ENCODE measurements around the gene RERGL.
"Not testable (repeated sequence)": the region's sequence is repeated elsewhere in the genome, so short reads cannot be mapped to it uniquely, and the experiment has no call there.

The RERGL gene, protein sequence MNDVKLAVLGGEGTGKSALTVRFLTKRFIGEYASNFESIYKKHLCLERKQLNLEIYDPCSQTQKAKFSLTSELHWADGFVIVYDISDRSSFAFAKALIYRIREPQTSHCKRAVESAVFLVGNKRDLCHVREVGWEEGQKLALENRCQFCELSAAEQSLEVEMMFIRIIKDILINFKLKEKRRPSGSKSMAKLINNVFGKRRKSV

GRCh38 chr12:18090093-18090492 is at the start of gene RERGL:
RERGL (minus strand) TSS chr12:18090193; CDS start chr12:18090140, 53 bp downstream.
- no peak for DNase-seq

DNA sequence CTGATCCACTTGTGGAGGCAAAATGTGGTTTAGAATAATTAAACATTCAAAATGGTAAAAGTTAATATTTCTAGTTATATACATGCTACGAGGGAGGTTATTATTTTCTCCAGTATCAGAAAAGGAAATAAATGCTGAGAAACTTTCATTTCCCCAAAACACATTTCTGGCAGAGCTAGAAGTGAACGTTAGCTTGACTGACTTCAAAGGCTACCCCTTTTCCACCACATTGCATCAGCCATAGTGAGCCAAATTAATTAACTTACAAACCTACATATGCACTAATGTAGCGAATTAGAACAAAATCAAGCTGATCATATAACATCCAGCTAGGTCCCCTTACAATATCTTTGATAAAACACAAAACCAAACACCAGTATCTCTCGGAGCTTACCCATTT is 49.3 kb upstream of the RERGL start:
- DNase-seq, result no peak

DNA sequence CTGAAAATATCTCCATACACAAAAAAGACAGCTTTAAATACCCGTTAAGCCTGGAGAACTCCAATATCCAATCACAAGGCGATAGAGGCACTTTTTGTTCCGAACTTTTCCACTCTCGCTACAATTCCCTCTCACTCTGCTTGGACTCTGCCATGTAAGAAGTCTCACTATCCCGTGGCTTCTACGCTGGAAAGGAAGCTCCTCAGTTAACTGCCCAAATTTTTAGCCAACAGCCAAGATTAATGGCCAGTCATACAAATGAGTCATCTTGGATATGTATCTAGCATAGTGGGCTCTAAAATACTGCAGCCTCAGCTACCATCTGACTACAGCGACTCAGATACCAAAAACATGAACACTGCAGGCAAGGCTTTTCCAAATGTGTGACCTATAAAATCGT is 45.5 kb upstream of the RERGL start:
- DNase-seq, result no peak

- DNase-seq, result no peak
Measured at GRCh38 chr12:18135086-18135485, 45.1 kb upstream of the RERGL start.

- no peak for DNase-seq
Measured at GRCh38 chr12:18130851-18131250, 40.9 kb upstream of the RERGL start.

GRCh38 chr12:18123707-18124106 is 33.7 kb upstream of the RERGL start:
- DNase-seq, result no peak

- no peak for DNase-seq
Measured at GRCh38 chr12:18120899-18121298, 30.9 kb upstream of the RERGL start.

DNA sequence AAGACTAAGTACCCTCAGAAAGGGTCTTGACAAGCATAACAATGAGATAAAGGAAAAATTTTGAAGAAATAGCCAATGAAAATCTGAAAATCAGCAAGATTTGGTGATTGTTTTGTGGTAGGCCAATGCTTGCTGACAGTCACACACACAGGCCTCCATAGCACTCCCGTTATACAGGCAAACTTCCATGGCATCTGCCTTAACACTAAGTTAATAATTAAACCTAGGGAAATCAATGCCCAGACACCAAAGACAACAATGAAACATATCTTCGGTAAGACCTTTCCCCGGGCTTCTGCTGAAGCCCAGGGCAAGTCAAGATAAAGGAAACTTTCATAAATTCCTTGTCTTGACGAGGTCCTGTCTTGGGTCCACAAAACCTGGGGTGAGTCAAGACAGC is 18.6 kb upstream of the RERGL start:
- DNase-seq, result no peak

DNA sequence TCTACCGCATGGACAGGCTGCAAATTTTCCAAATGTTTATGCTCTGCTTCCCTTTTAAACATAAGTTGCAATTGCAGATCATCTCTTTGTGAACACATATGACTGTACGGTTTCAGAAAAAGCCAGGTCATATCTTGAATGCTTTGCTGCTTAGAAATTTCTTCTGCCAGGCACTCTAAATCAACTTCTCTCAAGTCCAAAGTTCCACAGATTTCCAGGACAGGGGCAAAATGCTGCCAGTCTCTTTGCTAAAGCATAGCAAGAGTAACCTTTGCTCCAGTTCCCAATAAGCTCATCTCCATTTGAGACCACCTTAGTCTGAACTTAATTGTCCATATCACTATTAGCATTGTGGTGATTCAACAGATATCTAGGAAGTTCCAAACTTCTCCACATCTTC is 13.6 kb upstream of the RERGL start:
- no peak for DNase-seq

GRCh38 chr12:18101043-18101442 is 11.1 kb upstream of the RERGL start:
- DNase-seq, result no peak

DNA sequence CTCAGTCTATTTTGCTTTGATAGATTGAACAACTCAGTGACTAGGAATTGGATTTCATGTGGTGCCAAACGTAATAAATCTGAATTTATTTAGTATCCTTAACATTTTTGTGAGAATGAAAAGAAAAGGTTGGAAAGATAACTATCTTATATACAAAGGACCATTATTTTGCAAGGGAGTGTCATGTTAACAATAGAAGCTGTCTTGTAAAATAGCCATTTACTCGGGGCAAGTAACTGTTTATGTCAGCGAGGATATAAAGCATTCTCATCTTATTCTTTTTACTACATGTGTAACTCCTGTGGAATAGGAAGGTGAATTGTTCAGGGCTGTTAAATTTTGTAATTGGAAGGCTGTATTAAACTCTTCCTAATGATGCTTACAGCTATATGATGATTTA is 5.9 kb downstream of the RERGL start:
- no peak for DNase-seq

DNA sequence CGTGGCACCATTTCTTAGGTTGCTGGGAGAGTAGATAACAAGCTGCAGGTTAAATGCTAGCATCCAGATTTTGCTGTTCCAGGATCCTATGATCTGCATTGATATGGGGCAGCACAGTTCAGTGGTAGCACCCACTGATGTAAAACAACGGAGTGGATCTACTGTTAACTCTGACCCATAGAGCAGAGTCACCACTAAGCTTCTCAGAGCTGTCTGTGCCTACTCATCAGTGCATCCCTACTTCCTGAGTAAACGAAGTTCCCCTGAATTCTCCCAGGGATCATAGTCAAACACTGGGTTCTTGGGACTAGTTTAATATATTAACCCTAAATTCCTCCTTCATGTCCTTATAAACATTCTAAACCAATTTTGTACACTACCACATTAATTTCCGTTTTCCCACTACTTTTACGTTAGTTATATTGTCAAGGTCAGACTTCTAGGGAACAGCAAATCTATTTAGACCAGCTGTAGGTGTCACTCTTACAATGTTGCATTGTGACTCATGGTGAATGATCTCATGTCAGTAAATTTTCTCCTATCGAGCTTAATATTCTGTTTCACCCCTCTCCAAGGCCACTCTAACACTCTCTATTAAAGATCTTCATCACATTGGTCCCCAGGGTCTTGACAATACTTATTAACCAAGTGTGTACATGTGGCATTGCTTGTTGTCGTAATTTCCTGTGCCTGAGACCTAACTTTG is 10.3 kb downstream of the RERGL start:
- DNase-seq, result no peak

DNA sequence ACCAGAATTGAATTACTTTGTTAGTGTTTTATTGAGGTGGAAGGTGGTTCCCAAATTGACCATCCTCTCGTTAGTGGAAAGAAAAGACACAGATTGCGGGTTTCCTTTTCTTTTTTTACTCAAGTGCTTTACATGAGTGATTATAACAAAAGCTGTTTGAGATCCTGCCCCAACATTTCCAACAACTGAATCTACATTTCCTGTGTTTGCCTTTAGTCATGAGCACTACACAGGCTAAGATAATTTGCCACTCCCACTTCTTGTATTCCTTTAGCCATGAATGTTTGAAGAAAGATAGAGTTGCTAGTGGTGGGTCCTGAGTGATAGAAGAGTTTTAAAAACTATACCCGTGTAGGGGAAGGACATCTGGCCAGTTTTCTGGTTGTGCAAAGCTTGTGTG is 16.0 kb downstream of the RERGL start:
- DNase-seq, result no peak

- DNase-seq, result no peak
Measured at GRCh38 chr12:18072723-18073122, 17.3 kb downstream of the RERGL start.

- no peak for DNase-seq
Measured at GRCh38 chr12:18071336-18071735, 18.7 kb downstream of the RERGL start.

- DNase-seq, result peak; percentile 16
Measured at GRCh38 chr12:18068355-18068754, 21.6 kb downstream of the RERGL start.

DNA sequence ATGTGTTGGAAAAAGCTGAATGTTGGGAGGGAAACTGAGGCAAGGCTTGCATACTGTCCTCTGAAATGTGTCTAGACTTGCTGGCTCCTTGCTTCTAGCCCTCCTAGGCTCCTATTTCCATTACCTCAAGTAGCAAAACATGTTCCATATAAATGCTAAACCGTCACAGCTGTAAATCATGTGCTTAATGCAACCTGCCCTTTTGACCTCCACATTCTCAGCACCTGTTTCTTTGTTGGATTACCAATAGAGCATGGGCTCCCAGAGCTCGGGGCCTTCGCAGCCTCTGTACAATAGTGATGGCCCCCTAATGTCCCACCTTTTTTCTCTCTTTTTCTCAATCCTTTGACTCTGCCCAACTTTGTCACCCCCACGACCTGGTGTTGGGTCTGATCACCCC is 23.3 kb downstream of the RERGL start:
- DNase-seq, result no peak

DNA sequence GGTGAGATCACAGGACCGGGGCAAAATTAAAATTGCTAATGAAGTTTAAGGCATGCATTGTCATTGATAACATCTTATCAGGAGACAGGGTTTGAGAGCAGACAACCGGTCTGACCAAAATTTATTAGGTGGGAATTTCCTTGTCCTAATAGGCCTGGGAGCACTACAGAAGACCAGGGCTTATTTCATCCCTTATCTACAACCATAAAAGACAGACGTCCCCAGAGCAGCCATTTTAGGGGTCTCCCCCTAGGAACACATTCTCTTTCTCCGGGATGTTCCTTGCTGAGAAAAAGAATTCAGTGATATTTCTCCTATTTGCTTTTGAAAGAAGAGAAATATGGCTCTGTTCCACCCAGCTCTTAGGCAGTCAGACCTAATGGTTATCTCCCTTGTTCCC is 27.1 kb downstream of the RERGL start:
- DNase-seq, result not testable (repeated sequence)

DNA sequence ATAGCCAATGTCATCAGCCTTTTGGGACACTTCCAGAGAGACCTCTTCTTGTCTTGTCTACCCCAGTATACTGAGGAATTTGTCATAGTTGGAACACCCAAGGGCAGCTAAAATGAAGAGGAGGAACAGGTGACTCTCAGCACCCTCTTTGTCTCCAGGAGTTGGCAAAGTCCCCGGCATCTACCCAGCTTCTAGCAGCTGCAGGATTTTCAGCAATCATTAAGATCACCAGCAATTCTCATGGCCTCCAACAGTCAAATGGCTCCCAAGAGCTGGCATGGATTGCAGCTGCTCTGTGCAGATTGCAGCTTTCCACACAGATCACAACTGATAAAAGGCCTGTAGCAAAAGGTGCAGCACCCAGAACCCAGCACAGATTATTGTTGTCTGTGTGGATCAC is 32.9 kb downstream of the RERGL start:
- no peak for DNase-seq

- DNase-seq, result no peak
Measured at GRCh38 chr12:18054925-18055619, 34.9 kb downstream of the RERGL start.

DNA sequence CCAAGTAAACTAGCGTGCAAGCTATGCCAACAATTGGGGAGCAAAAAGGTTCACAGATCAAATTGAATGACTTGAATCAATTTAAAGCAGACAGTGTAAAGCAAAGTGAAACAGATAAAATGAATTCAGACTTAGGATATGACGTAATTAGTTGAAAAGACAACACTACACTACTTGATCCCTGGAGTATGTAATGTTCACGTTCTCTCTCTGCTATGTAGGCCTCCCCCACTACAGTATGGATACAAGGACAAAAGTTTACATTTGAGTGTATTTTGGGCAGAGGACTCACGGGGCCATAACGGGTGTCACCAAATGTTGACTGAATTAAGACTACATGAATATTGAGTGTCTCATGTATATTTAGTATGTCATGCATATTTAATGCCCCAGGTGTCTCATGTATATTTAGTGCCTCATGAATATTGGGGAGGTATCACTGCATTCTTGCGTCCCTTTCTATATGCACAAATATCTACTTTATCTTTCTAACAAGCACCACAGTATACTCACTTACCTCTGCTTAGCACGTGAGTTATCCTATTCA is 44.5 kb downstream of the RERGL start:
- DNase-seq, result no peak

GRCh38 chr12:18040060-18040742 is 49.8 kb downstream of the RERGL start:
- DNase-seq, result not testable (repeated sequence)
